ENCODE measurements around the gene RNASE13.
"Not testable (repeated sequence)": the region's sequence is repeated elsewhere in the genome, so short reads cannot be mapped to it uniquely, and the experiment has no call there.

Gene RNASE13

DNA sequence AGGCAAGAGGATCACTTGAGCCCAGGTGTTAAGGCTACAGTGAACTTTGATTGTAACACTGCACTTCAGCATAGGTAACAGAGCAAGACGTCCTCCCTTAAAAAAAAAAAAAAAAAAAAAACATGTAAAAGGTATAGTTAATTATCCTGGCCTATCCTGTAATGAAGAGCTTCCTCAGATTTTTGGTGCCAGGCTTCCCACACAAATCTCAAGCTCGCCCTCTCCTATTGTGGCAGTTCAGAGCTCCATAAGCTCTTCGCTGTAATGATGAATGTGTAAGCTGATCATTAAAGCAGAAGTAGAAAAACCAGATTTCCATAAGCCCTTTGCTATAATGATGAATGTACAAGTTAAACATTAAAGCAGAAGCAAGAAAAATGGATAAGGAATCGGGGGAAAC is 37.5 kb downstream of the RNASE13 start:
- Histone ChIP-seq H3K27me3 (ENCODE audit: insufficient read depth, low read length) (no peaks in the 10 kb centered on the region), H3K4me3 (ENCODE audit: low read length) (no peak overlapping the region), H2AFZ (ENCODE audit: low read depth, low read length) (no peak overlapping the region), H3K4me1 (ENCODE audit: insufficient read depth, low read length) (no peaks in the 10 kb centered on the region), H3K36me3 (ENCODE audit: insufficient read depth, low read length) (peaks cover 47% of the 10 kb centered on the region), H3K9me3 (ENCODE audit: low read length) (no peaks in the 10 kb centered on the region)

DNA sequence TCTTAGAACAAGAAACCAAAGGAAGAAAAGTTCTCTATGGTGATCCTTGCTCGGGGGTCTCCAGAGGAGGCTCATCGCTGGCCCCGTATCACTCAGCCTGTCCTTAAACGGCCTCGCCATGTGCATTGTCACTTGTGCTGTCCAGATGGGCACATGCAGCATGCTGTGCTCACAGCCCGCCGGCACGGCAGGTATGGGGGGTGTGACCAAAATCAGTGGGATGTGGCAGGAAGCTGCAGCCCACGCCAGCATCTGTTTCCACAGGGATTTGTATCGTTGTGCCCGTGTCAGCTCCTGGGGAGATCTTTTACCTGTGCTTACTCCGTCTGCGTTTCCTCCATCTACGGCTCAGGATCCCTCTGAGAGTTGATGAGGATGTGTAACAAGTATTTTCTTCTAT is 38.1 kb downstream of the RNASE13 start:
- H3K4me1 ChIP-seq (ENCODE audit: insufficient read depth, low read length), result peaks cover under 1% of the 10 kb centered on the region
- H3K9me3 ChIP-seq (ENCODE audit: low read length), result no peaks in the 10 kb centered on the region
- peaks cover 53% of the 10 kb centered on the region for H3K36me3 ChIP-seq (ENCODE audit: insufficient read depth, low read length)
- no peak overlapping the region for H2AFZ ChIP-seq (ENCODE audit: low read depth, low read length)
- no peaks in the 10 kb centered on the region for H3K27me3 ChIP-seq (ENCODE audit: insufficient read depth, low read length)
- H3K4me3 ChIP-seq (ENCODE audit: low read length), result no peak overlapping the region

DNA sequence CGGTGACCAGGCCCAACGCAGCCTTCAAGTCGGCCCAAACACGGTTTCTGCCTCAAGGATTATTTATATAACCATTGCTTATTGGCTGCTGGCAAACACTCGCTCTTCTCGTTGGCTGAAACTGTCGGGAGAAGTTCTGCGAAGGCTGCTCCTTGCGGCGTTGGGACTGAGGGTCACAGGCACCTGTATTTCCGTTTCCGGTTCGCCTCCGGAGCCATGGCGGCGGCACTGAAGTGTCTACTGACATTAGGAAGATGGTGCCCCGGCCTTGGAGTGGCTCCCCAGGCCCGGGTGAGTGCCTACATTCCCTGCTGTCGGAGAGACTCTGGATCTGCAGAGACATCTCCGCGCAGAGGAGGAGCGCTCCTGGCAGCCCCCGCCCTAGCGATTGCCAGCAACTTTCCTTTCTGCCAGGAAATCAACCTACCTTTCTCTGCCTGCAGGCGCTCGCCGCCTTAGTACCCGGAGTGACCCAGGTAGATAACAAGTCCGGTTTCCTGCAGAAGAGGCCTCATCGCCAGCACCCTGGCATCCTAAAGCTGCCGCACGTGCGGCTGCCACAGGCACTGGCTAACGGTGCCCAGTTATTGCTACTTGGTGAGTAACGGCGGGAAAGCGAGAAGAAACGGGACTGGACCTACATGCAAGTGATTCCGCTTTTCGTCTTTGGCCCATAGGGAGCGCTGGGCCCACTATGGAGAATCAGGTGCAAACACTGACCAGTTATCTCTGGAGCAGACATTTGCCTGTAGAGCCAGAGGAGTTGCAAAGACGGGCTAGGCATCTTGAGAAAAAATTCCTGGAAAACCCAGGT is 44.6 kb downstream of the RNASE13 start, which contains the start of gene METTL17:
Gene METTL17 (plus strand): TSS at position 194 of the 814 bp plus-strand sequence. CDS start 23 bp downstream, at position 217.
- peak within 1 kb of the TSS; percentile 96 for H3K4me3 ChIP-seq (ENCODE audit: low read length)
- no peaks in the 10 kb centered on the region for H3K9me3 ChIP-seq (ENCODE audit: low read length)

DNA sequence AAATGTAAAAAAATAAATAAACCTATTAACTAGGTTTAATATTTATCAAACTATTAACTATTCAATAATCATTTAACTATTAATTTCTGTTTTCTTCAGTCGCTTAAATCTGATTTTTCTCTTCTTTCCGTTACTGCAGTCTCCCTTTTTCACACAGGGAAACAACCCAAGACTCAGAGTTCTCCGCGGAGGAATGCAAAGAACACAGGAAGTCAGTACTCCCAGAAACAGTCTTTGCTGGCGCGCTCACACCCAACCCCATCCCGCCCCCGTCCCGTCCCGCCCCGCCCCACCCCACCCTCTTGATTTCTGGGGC is 45.2 kb downstream of the RNASE13 start:
- H3K27me3 ChIP-seq (ENCODE audit: insufficient read depth, low read length), result no peaks in the 10 kb centered on the region
- H3K4me1 ChIP-seq (ENCODE audit: insufficient read depth, low read length), result peaks cover 14% of the 10 kb centered on the region
- peak overlapping the region; percentile 96 for H3K4me3 ChIP-seq (ENCODE audit: low read length)
- peaks cover 24% of the 10 kb centered on the region for H3K36me3 ChIP-seq (ENCODE audit: insufficient read depth, low read length)
- H3K9me3 ChIP-seq (ENCODE audit: low read length), result no peaks in the 10 kb centered on the region
- peak overlapping the region; percentile 12 for H2AFZ ChIP-seq (ENCODE audit: low read depth, low read length)

More for the DNA sequence above, 44.6 kb downstream of the RNASE13 start, which contains the start of gene METTL17:
- Histone ChIP-seq H3K36me3 (ENCODE audit: insufficient read depth, low read length) (peaks cover 30% of the 10 kb centered on the region), H2AFZ (ENCODE audit: low read depth, low read length) (peak within 1 kb of the TSS; percentile 89), H3K4me1 (ENCODE audit: insufficient read depth, low read length) (peaks cover 14% of the 10 kb centered on the region), H3K27me3 (ENCODE audit: insufficient read depth, low read length) (no peaks in the 10 kb centered on the region)

DNA sequence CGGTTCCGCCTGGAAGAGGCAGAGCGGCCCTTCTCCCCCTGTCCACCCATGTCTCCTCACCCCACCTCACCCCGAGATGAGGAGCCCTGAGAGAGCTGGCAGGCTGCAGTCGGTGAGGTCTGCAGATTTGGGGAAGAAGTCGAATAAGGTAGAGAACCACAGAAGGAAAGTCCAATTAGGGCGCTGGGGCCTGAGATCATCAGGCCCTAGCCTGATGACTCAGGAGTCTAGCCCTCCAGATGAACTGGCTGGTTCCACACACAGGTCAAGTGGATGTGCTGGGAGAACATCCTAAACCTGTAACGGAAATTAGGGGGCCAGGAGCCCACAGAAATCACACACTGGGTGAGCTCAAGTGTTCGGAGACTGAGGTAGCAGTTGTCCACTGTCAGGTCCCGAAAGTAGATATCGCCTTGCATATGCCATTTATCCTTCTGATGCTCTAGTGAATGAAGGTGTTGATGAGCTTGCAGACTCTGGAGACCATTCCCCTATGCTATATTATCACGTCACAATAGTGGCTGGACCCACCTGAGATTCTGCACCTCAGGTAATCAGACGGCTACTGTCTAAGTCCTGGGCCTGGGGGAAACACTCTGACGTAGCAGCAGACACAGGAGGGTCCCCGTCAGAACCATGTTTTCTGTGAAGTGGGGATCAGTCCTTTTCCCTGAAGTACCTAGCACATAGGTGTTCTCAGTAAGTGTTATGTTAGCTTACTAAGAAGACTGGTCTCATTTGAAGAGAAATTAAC is 45.7 kb downstream of the RNASE13 start:
- Histone ChIP-seq H2AFZ (ENCODE audit: low read depth, low read length) (peak overlapping the region; percentile 12), H3K4me3 (ENCODE audit: low read length) (peak overlapping the region; percentile 96), H3K4me1 (ENCODE audit: insufficient read depth, low read length) (peaks cover 14% of the 10 kb centered on the region), H3K36me3 (ENCODE audit: insufficient read depth, low read length) (peaks cover 19% of the 10 kb centered on the region), H3K9me3 (ENCODE audit: low read length) (no peaks in the 10 kb centered on the region), H3K27me3 (ENCODE audit: insufficient read depth, low read length) (no peaks in the 10 kb centered on the region)

DNA sequence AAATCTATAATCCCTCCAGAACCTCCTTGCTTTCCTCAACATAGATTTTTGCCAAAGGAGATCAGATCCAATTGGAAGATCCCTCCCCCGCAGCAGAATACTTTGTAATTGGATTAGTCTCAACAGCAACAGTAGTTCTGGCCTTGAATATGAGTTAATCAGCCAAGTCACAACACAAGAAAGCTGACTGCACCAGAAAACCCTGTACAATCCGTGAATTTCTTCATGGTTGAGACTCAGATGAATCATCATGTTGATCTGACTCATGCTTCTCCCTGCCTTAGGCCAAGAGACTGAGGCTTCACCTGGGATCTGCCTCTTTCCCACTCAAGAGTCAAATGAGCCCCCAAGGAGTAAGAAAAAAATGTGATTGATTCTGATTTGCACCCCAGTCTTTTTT is 47.8 kb downstream of the RNASE13 start:
- no peaks in the 10 kb centered on the region for H3K27me3 ChIP-seq (ENCODE audit: insufficient read depth, low read length)
- H2AFZ ChIP-seq (ENCODE audit: low read depth, low read length), result no peak overlapping the region

DNA sequence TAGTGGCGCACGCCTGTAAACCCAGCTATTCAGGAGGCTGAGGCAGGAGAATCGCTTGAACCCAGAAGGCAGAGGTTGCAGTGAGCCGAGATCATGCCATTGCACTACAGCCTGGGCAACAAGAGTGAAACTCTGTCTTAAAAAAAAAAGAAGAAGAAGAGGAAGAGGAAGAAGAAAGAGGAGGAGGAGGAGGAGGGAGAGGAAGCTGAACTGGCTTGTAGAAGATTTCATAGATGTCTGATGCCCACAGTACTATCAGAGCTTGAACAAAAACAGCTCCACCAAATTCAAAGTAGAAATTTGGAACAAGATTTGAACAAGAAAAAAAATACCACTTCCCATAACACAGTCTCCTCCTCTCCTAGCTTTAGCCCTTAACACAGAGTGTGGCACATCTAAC is 49.0 kb downstream of the RNASE13 start:
- not testable (repeated sequence) for H3K36me3 ChIP-seq (ENCODE audit: insufficient read depth, low read length); H3K4me3 ChIP-seq (ENCODE audit: low read length); H2AFZ ChIP-seq (ENCODE audit: low read depth, low read length); H3K4me1 ChIP-seq (ENCODE audit: insufficient read depth, low read length); H3K9me3 ChIP-seq (ENCODE audit: low read length); H3K27me3 ChIP-seq (ENCODE audit: insufficient read depth, low read length)

More for the DNA sequence above, 47.8 kb downstream of the RNASE13 start:
- Histone ChIP-seq H3K9me3 (ENCODE audit: low read length) (no peaks in the 10 kb centered on the region), H3K36me3 (ENCODE audit: insufficient read depth, low read length) (peaks cover 3% of the 10 kb centered on the region), H3K4me3 (ENCODE audit: low read length) (no peak overlapping the region), H3K4me1 (ENCODE audit: insufficient read depth, low read length) (peaks cover 14% of the 10 kb centered on the region)
